ENCODE data around the gene IL37.
"Not testable (repeated sequence)": the region's sequence is repeated elsewhere in the genome, so short reads cannot be mapped to it uniquely, and the experiment has no call there.

IL37 gene

DNA sequence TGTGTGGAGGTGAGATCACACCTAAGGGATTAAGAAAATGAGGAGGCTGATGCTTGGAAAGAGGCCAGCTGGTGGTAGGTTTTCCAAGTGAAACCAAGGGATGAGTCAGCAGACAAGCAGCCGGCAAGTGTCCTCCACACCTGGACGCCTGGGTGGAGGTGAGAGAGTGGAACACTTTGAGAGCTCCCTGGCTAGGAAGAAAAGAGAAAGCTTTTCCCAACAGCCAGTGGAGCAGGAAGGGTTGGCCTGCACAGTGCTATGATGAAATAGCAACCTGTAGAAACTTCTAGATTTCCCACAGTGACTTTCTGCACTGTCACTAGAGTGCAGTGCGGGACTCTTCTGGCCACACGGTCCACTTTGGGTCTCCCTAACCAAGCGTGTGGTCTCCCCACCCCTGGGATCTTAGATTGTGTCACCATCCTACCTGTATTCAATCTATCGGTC is 19.6 kb upstream of the IL37 start:
- no peak for DNase-seq

- no peak for DNase-seq
These were observed 17.2 kb upstream of the IL37 start for GRCh38 chr2:112893752-112894151.

- DNase-seq = no peak
These were observed 13.9 kb upstream of the IL37 start for GRCh38 chr2:112896909-112897623.

DNA sequence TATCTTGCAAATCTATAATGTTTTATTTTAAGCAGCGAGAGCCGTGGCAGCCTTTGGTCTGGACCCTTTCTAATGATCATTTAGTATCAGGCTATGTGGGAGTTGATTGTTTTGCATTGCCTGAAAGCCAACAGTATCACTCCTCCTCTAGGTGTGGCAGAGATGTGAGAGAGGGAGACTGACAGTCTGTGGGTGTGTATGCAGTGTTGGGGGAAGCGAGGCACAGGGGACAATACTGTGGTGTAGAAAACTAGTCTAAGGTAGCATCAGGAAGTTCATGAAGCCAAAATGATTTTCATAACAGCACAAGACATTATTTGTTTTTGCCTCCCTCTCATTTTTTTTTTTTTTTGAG is 13.4 kb upstream of the IL37 start:
- DNase-seq = no peak

DNA sequence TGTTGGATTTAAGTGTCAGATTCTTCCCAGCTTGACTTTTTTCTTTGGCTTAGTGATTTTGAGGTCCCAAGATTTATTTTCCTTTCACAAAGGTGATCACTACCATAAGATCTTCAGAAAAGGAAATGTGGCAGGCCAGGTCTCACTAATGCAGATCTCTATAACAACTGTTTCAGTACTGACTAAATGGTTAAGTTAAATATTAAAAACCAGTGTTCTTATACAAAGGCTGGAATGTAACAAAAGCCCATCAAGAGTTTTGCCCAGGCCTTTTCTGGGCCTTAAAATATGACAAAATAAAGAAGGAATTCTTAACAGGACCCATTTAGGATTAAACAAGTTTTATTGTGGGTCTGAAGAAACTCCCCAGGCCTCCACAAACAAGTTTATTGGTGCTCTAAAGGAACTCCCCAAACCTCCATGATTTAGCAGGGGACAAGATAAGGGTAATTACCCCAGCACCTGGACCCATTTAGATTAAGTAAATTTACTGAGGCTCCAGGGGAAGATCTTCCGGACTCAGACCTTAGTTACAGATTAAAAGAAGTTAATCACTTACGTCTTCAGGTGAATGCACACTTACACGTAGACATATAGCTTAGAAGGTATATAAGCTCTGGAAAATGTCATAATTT is 9.4 kb upstream of the IL37 start:
- DNase-seq = not testable (repeated sequence)

- no peak for DNase-seq
These were observed 8.1 kb upstream of the IL37 start for GRCh38 chr2:112902816-112903215.

DNA sequence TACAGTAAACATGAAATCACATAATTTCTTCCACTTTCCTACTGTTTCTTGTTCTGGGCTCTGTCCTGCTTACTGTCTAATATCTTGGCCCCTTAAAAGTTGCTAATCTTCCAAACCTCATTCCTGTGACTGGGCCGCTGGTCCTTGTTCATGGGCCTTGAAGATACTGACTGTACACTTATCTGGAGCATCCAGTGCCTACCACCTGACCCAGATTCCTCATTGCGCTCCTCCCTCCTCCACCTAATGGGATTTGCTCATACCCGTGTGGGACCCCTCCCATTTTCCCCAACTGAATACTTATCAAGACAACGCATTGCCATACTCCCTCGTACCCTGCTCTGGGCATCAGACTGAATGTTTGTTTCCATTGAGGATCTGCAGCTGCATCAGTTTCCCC is 6.1 kb upstream of the IL37 start:
- no peak for DNase-seq

GRCh38 chr2:112906276-112906675 is 4.7 kb upstream of the IL37 start:
- DNase-seq = no peak

- DNase-seq = no peak
These were observed 3.7 kb upstream of the IL37 start for GRCh38 chr2:112907001-112907949.

- not testable (repeated sequence) for DNase-seq
These were observed 2.4 kb upstream of the IL37 start for GRCh38 chr2:112908559-112908958.

DNA sequence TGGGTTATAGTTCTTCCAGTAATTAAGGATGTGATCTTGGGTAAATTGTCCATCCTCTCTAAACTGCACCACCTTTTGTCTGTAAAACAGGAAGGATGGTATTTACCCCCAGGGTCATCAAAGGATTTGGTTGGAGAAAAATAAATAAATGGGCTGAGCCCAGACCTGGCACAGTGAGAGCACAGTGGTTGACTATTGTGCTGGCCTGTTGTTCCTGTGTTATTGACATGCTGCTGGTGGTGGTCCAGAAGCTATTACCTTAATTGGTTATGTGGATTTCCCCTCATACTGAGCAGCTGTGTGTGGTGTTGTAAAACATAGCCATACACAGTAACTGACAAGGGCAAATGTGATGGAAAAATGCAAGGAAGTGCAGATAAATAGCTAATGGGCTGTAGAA is 746 bp upstream of the IL37 start:
- peak; percentile 38 for DNase-seq

DNA sequence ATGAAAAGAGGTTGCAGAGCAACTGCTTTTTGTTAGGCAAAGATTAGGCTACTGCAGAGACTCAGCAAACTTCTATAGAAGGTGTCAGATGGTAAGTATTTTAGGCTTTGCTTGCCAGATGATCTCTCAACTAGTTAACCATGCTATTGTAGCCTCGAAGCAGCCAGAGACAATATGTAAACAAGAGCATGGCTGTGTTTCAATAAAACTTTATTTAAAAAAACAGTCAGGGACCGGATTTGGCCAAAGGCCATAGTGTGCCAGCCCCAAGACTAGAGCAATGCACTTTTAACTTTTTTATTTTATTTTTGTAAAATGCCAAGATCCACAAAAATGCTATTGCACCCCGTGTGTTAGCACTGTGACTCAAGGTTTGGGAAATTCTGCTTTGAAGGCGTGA is 1.4 kb downstream of the IL37 start:
- DNase-seq = no peak

DNA sequence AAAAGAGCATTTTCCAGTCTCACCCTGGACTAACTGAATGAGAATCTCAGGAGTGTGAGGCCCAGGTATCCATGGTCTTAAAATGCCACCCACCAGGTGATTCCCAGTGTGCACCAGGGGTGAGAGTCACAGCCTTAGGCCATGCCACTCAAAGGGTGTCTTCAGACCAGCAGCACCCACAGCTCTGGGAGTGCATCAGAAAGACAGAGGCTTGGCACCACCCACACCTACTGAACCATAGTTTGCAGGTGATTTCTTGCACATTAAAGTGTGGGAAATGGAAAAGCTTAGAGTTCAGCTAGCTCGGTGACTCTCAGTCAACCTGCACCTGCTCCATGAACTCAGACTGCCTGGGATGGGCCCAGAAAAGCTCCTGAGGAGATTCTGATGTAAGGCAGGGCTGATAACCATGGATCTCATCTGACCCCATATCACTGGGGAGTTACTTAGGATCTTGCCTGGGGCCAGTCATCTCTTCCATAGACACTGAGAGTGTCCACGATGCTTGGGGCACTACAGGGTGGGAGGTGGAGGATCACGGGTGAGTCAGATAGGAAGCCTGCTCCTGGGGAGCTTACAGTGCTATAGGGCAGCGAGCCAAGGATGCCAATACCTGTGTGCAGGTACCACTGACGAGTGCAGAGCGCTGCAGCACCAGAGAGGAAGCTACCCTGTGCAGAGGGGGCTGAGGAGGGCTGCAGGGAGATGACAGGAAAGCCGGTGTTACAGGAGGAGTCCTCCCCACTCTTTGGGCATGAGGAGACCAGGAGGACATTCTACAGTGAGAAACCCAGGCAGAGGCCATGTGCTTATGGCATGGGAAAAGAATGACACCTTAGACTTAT is 4.6 kb downstream of the IL37 start:
- DNase-seq = no peak

DNA sequence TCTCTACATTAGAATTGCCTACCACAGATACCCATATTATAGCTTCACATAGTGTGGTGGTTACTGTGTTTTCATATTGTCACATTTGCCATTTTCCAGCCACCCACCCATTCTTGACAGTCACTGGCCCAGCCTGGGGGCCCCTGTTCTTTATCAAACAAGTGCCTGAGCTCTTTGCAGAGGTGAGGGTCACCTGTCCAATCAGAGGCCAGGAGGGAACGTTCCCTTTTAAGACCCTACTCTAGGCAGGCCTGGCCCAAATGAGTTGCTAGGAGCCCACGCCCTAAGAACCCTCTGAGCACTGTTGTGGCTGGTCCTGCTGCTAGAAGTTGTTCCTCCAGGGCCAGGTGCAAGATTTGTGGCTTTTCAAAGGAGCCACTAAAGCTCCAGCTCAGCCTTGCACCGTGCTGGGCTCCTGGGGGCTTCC is 5.2 kb downstream of the IL37 start:
- no peak for DNase-seq

GRCh38 chr2:112916625-112917247 is 5.8 kb downstream of the IL37 start:
- no peak for DNase-seq

- no peak for DNase-seq
These were observed 6.9 kb downstream of the IL37 start for GRCh38 chr2:112917856-112918255.

GRCh38 chr2:112918256-112918655 is 7.3 kb downstream of the IL37 start:
- no peak for DNase-seq

GRCh38 chr2:112919086-112919485 is 8.1 kb downstream of the IL37 start:
- DNase-seq = no peak

GRCh38 chr2:112920923-112921532 is 10.1 kb downstream of the IL37 start:
- no peak for DNase-seq

DNA sequence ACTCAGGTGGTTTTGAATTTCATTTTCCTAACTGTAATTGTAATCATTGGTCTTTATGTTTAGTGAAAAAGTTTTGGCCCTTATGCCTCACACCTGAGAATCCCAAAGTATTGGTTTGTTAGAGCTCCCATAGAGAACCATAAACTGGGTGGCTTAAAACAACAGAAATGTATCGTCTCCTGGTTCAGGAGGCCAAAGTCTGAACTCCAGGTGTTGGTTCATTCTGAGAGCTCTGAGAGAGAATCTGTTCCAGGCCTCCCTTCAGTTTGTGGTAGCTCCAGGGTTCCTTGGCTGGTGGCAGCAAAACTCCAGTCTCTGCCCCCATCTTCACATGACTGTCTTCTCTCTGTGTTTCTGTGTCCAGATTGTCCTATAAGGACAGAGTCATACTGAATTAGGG is 11.0 kb downstream of the IL37 start:
- DNase-seq = no peak

GRCh38 chr2:112923237-112923966 is 12.4 kb downstream of the IL37 start:
- no peak for DNase-seq
